ENCODE data around the gene MAGI2.
"Not testable (repeated sequence)": the region's sequence is repeated elsewhere in the genome, so short reads cannot be mapped to it uniquely, and the experiment has no call there.

Gene MAGI2

DNA sequence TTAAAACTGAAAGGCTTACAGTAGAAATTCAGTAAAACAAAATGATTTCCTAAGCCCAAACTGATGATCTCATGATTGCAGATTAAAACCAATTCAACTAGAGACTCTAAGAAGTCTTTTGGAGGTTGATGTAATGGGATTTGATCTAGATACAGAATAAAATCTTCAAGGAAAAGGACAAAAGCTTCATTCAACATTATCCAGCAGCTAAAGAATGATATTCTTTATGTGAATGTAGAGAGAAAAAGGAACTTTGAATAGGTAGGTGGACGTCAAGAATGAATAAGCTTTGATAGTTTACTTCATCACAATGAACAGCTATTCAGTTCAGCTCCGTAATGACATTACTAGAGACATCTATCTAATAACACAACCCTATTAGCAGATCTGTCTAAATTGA is 910.5 kb downstream of the MAGI2 start:
- DNase-seq (ENCODE audit: low read depth) = no peak

DNA sequence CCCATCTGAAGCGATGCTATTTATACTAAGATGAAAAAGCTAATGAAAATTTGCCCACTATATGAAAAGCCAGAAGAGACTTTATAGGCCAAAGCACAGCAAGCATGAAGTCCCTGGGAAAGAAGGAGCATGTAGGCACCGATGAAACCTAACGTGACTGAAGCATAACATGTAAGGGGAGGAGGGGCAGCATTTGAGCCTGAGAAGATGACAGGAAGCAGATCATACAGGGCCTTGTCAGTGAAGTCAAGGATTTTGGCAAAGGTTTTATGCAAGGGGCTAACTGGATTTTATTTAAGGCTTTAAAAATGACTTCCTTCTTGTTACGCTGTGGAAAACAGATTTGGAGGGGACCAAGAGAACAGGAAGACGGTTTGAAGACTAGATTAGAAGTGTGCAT is 910.9 kb downstream of the MAGI2 start:
- no peak for DNase-seq (ENCODE audit: low read depth)

DNA sequence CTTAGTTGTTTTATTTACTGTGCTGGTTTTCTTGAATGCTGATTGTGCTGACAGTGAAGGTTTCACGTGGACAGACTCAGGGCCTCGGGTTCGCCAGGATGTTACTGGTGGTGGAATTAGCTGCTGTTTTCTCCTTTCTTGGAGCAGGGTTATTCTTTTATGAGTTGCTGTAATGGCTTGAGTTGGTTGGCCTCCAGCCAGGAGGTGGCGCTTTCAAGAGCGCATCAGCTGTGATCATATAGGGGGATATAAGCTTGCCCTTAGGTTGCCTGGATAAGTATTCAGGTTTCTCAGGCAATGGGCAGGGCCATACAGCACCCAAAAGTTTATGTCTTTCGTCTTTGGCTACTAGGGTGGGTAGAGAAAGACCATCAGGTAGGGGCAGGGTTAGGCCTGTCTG is 913.6 kb downstream of the MAGI2 start:
- no peak for DNase-seq (ENCODE audit: low read depth)

DNA sequence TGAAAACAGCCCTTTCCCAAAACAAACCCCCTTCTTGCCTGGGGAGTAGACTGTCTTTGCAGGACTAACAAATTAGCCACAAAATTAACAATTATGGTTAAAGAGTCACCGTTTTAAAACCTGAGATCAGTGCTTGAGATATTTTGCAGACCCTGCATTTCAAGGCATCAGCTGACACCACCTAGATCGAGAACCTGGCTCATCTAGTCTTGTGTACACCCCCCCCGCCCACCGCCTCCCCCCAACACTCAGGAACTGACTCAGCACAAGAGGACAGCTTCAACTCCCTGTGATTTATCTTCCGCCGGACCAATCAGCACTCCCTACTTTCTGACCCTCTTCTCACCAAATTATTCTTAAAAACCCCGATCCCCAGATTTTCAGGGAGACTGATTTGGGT is 917.8 kb downstream of the MAGI2 start:
- no peak for DNase-seq (ENCODE audit: low read depth)

DNA sequence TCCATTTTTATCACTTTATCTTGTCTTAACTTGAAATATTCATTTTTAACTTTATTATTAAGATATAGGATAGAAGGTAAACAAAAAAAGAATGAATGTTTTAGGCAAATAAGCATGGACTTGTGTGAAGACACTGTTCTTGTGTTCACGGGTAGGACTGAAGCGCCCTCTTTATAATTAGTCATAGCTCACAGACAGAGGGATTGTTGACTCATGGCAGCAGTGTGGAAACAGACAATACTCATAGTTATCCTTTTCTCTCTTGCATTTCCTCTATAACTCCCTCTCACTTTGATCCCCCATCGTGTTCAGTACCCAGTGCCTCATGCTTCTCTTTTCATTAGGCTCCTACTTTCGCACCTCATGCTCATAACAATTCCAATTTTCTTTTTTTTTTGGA is 923.1 kb downstream of the MAGI2 start:
- DNase-seq (ENCODE audit: low read depth) = peak; percentile 42

DNA sequence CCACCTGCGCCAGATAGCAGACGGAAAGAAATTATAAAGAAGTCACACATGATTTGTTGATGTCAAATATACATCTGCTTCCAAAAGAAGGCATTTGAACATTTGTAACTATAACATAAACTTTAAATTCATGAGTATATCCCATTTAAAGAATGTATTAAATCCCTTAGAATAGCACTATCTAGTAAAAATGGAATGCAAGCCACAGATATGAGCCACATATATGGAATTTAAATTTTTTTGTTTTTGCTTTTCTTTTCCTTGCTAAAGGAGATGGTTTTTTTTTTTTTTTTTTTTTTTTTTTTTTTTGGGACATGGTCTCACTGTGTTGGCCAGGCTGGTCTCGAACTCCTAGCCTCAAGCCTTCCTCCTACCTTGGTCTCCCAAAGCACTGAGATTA is 924.1 kb downstream of the MAGI2 start:
- no peak for DNase-seq (ENCODE audit: low read depth)

DNA sequence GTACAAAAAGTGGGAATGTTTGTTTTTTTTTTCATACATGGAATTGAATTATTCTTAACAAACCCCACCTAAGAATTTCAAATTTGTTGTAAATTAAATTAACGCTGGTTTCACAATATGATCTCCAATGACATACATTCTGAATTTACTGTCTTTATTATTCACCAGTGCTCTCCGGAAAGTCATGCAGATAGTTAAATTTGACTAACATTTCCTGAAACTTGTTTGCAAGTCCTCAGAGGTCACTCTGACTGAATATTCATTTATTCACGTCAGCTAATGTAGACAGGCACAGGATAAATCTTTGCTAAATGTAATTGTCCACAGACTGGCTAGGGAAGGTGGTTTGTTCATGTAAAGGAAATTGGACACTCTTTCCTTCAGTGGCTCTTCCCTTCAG is 924.5 kb downstream of the MAGI2 start:
- DNase-seq (ENCODE audit: low read depth) = no peak

DNA sequence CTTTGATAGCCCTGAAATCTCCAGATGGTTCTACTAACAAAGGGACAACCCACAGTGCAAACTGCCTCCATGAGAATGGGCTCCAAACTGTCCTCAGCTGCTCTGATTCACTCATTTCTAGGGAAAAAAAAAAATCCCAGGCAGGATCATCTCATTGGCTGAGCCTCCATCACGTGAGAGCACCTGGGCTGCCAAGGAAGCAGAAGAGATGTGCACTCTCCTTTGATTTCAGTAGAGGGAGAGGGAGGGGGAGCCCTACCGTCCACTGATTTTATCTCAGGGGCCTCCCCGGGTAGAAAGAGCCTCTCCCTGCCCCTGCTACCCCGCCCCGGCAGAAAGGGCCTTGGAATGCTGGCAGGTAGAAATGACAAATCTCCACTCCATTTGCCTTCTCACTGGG is 929.5 kb downstream of the MAGI2 start:
- no peak for DNase-seq (ENCODE audit: low read depth)

DNA sequence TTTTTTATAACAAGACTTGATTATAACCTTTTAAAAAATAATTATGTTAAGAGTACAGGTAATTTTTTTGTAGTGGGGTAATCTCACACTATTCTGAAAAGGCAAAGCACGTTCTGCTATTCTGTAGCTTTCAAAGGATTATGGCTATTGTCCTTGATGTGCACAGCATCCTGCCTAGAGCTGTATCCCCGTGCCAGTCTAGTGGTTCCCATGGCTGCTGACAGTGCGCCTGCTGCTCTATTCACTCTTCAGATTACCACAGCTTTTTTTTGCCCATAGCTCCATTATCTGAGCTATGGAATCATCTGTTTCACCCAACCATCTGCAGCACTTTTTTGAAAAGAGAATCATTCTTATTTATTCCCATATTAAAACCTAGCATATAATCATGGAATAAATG is 931.5 kb downstream of the MAGI2 start:
- no peak for DNase-seq (ENCODE audit: low read depth)

DNA sequence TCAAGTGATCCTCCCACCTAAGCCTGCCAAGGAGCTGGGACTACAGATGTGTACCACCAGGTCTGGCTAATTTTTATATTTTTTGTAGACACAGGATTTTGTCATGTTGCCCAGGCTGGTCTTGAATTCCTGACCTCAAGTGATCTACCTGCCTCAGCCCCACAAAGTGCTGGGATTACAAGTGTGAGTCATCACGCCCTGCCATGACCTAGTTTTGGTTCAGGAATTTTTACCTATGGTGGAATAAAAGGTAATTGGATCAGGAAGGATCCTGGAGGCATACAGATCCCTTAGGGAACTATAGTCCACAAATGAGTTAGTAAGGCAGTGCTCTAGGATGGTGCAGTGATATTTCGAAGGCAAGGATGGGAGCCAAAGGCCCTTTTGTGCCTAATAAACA is 937.0 kb downstream of the MAGI2 start:
- DNase-seq (ENCODE audit: low read depth) = no peak

DNA sequence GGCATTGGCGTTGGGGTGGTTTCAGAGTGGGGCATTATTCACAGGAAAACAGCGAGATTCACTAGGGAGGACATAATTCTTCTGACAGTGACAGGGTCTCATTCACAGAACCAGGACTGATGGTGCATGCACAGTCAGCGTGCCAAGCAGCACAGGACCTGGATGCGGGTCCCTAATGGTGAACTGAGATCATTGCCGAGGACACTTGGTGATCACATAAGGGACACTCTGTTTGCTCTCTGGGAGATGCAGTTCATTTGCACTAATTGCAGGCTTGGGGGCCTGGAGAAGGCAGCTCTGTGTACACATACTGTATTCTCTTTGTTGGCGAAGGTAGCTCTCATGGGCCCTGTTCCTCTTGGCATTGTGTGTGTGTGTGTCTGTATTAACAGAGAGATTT is 938.8 kb downstream of the MAGI2 start:
- DNase-seq (ENCODE audit: low read depth) = no peak

DNA sequence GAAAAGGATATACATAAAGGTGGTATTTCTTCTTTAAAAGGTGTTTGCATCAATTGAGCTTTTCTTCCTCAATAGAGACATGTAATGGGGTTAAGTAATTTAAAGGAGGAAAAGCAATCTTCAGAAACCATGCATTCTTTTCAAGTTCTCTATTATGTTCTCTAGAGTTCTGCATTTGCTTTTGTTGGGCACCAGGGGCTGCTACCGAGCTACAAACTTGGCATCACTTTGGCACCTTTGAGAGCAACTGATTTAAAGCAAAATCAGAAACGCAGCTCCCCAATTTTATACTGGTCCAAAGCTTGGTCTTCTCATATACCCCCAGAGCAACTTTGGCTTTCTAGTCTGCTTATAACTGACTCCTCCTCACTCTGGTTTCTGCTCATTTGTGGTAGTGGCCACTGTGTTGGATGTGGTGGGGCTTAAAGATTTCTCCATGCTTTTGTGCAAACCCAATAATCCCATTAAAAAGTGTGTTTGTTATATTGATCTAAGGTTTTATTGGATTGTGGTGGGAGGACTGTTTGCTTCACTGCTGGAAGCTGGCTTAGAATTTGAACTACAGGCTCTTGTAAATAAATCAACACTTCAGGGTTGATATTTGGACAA is 942.8 kb downstream of the MAGI2 start:
- peak; percentile 41 for DNase-seq (ENCODE audit: low read depth)

DNA sequence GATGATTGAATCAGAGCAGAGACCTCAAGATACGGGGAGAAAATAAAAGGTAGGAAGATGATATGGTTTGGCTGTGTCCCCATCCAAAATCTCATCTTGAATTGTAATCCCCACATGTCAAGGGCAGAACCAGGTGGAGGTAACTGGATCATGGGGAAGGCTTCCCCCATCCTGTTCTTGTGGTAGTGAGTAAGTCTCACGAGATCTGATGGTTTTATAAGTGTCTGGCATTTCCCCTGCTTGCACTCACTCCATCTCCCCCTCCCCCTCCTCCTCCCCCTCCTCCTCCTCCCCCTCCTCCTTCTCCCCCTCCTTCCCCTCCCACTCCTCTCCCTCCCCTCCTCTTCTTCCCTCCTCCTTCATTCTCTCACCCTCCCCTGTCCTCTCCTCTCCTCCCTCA is 950.2 kb downstream of the MAGI2 start:
- not testable (repeated sequence) for DNase-seq (ENCODE audit: low read depth)

DNA sequence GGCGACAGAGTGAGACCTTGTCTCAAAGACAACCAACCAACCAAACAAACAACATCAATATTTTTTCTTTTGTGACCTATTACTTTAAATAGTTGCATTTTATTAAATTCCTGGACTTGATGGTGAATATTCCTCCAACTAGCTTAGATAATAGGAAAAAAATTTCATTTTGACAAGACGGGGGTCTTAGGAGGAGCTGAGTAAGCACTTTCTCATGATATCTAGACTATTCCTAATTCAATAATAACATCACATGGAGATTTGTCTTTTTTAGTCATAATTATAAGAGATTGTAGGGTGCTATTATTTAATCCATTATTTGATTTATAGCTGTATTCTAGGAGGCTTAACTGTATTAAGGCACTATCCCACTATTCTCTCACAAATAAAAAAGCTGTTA is 952.4 kb downstream of the MAGI2 start:
- no peak for DNase-seq (ENCODE audit: low read depth)

DNA sequence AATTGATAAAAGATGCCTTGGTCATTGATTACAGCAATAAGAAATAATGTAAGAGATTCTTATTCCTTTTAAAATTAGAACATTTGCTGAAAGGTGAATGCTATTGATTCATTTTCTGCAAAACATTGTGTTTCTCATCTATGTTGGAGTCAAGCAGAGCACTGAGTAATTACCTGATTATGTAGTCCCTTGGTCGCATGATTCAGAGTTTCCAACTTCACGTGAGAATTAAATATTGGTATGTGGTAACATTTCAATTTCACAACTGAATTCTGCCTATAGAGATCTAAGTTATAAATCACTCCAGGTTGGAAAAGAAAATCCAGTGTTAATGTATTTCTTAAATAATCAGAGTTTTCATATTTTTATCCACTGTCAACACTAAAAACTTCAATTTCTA is 953.5 kb downstream of the MAGI2 start:
- DNase-seq (ENCODE audit: low read depth) = no peak

DNA sequence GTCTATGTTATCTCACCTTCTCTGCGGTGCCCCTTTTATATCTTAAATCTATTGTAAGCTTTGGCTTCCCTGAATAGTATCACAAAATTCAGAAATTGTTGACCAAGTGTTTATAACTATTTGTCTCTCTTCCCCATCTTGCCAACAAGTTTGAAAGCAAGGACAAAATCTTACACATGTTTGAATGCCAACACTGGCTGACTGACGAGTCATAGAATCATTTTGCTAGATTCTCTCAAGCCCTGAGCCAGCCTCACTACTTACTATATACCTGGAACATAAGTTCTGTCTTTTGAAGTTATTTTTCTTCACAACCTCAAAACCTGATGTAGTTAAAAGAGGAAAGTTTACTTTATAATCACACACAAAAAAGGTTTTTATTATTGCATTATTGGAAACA is 954.2 kb downstream of the MAGI2 start:
- no peak for DNase-seq (ENCODE audit: low read depth)

DNA sequence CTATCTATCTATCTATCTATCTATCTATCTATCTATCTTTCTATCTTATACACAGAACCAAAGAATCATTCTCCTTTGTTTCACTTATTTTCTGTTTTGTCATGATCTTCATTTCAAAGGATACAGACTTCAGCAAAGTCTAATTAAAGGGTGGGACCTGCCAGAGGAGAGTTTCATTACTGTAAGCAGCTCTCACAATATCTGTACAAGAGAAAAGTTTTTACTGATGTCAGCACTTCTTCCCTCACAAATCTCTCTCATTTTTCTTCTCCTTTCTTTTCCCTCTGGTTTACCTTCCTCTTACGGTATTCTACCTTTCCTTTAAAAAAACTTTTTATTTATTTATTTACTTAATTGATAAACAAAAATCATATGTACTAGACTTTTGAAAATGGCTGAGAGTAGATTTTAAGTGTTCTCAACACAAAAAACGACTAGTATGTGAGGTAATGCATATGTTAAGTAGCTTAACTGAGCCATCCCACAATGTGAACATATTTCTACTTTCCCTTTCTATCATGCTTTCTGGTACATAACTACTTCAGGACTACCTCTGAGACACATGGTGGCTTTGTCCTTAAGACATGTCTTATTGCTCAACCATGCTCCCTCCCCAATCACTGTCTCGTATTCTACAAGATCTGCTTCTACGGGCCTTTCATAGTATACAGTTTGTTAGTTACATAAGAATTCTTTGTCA is 955.6 kb downstream of the MAGI2 start:
- DNase-seq (ENCODE audit: low read depth) = no peak

DNA sequence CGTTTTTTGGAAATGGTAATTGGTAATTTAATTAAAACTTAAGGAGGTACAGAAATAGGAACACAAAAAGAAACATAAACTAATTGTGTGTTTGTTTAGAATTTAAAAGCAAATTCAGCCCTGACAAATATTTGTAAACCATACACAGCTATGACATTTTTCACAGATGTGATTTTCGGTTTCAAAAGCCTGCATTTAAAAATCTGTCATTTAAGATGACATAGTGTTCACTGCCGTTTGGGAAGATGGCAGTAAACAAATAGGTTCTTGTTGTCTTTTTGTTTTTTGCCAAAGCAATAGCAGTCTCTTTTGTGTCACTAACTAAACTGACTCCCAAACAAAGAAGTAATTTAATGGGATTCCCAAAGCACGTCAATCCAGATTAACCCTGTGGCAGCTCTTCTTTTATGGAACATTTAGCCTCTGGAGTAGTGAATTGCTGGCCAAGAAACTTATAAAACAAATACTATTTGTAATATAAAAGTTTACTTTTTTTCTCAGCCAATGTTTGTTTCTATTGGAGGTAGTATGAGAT is 957.3 kb downstream of the MAGI2 start:
- no peak for DNase-seq (ENCODE audit: low read depth)

DNA sequence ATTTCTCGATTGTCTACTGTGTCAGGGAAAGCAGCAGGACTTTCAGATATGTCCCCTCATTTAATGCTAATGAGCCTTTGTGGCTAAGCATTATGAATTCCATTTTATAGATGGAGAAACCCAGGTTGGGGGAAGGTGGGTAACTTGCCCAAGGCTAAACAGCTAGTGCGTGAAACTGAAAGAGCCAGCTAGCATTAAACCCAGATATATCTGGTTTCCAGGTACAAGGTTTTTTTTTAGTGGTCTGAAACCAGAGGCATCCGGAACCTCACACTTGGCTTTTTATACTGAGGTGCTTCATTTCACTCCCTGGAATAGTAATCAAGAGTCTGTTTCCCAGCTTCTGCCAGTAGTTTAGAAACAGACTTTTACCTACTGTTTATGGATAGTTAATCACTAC is 960.1 kb downstream of the MAGI2 start:
- DNase-seq (ENCODE audit: low read depth) = no peak

DNA sequence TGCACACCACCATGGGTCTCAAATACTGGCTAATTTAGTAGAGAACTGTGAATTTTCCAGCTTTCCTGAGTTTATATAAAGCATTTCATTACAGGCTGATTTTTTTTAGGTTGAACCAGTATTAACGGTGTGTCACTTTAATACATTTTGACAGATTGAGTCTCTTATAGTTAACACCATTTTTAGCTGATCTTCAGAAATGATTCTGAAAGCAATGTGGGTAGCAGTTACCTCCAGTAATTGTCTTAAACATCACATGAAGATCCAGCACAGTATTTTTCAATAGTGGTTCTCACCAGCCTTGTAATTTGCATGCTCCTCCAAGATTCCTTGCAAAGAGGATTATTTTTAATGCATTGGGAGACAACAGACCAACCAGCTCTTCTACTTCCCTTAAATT is 961.3 kb downstream of the MAGI2 start:
- no peak for DNase-seq (ENCODE audit: low read depth)

DNA sequence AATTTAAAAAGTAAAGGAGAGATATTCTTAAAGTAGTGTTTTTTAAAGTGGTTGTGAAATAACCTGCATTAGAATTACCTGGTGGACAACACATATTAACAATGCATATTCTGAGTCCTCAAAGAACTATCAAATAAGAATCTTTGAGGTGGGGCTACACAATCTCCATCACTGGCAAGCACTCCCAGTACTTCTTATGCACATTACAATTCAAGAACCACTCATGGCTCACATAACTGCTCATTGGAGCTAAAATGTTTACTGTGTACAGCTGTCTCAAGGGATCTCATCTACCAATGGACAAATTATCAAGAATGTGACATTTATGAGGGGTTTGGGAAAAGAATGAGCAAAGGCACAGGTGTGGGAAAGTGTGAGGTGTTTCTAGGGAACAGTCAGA is 962.9 kb downstream of the MAGI2 start:
- no peak for DNase-seq (ENCODE audit: low read depth)

DNA sequence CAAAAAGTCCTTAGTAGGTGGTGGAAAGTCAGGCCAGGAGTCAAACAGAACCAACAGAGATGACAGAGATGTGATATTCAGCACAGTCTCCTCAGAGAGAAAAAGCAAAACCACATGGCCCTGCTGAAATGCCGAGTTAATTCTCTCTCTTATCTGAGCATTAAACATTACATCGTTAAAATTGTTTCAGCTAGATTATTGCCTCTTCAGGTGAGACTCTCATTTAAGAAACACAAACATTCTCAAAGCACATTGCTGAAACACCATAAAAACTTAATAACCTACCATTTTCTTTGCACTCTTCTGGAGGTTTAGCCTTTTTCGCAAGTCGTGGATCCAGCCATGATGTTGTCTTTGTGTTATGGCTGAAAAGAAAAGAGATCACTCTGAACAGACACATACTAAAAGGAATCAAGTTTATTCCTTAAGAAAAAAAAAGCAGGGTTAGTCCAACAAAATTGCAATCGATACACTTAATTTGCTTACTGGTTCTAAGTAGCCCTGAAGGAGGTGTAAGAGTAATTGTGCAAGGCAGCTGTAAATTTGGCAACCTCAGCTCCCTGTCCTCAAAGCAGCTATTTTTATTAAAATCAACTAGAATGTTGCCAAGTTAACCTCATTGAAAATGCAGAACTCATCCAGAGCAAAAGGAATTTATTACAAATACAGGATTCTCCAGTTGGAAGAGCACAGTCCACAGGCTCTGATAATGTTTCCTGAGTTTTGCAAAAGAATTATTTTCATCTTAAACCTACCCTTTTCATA is 963.8 kb downstream of the MAGI2 start:
- no peak for DNase-seq (ENCODE audit: low read depth)

DNA sequence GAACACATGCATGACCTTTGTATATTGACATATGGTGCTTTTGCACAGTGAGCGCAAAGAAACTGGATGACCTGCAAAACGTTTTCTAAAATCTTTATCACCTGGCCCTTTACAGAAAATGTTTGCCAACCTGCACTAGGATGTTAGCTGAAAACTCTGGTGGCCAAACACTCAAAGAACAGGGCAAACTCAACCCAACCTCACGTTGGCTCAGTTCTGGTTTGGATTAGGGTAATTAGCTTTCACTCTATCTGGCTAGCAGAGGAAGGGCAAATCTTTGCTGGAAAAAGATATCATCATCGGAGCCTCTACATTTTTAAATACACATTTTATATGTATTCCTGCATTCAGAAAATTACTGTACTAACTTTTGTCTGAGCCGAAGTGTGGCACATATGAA is 966.0 kb downstream of the MAGI2 start:
- DNase-seq (ENCODE audit: low read depth) = no peak
